Measurements from ENCODE around the gene RAF1.
"Not testable (repeated sequence)": the region's sequence is repeated elsewhere in the genome, so short reads cannot be mapped to it uniquely, and the experiment has no call there.

The RAF1 gene

DNA sequence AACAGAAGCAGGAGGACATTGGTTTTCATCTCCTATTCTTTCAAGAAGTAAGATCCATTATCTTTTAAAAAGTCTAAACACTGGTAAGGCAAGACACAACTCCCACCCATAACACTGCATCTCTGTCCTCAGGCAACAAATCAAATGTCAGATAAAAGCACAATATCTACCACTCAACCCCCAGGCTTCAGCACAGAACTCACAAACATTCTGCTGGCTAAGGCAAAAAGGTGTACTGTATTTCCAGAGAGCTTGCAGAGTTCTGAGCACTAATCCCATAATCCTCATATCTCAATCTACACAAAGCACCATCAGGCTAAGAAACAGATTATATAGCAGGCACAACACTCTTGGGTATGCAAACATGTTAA, 20.9 kb downstream of the RAF1 start:
- H3K9me3 ChIP-seq (ENCODE audit: low read depth, low read length) = no peaks in the 10 kb centered on the region
- DNase-seq (ENCODE audit: low read depth, low spot score) = no peak
- no peak overlapping the region for H3K4me3 ChIP-seq
- no peak for TF ChIP-seq POLR2AphosphoS5 (IDR thresholded peaks at IDR 0.05; ENCODE audit: borderline replicate concordance, low read depth, low read length)
- TF ChIP-seq EZH2 (IDR thresholded peaks at IDR 0.05) = no peak
- no peak for TF ChIP-seq FOXP2 (optimal IDR thresholded peaks at IDR 0.05; ENCODE audit: control extremely low read depth, extremely low read length, insufficient read depth)
- no peaks in the 10 kb centered on the region for H3K36me3 ChIP-seq (ENCODE audit: insufficient read depth, low read length)
- no peak overlapping the region for H3K9ac ChIP-seq (ENCODE audit: insufficient read length)
- no peak overlapping the region; the same call in 1 of the 2 replicates for H3K27ac ChIP-seq

DNA sequence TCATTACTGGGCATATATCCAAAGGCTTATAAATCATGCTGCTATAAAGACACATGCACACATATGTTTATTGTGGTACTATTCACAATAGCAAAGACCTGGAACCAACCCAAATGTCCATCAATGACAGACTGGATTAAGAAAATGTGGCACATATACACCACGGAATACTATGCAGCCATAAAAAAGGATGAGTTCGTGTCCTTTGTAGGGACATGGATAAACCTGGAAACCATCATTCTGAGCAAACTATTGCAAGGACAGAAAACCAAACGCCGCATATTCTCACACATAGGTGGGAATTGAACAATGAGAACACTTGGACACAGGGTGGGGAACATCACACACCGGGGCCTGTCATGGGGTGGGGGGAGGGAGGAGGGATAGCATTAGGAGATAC, 23.1 kb downstream of the RAF1 start:
- not testable (repeated sequence) for H3K27ac ChIP-seq; H3K9ac ChIP-seq (ENCODE audit: insufficient read length); H3K4me3 ChIP-seq; H3K36me3 ChIP-seq (ENCODE audit: insufficient read depth, low read length); DNase-seq (ENCODE audit: low read depth, low spot score); H3K9me3 ChIP-seq (ENCODE audit: low read depth, low read length)

DNA sequence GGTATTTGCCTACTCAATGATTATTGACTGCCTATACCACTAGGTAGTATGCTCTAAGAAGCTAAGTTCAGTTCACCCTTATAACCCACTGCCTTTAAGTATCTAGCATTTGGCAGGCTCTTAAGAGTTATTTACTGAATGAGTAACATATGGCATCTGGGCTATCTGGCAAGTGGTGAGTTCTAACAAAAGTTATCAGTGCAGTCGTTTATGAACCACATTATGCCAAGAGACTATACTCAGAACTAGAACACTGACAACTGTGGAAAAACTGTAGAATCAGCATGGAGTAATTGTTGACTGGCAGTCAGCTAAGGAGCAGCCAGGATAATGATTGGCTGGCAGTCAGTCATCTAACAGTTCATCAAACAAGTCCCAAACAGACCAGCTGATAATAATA, 25.8 kb downstream of the RAF1 start:
- Histone ChIP-seq H3K27ac (no peak overlapping the region), H3K4me3 (no peak overlapping the region), H3K36me3 (ENCODE audit: insufficient read depth, low read length) (no peaks in the 10 kb centered on the region), H3K9me3 (ENCODE audit: low read depth, low read length) (no peaks in the 10 kb centered on the region), H3K9ac (ENCODE audit: insufficient read length) (no peak overlapping the region)
- TF ChIP-seq POLR2AphosphoS5 (IDR thresholded peaks at IDR 0.05; ENCODE audit: borderline replicate concordance, low read depth, low read length) (no peak), EZH2 (IDR thresholded peaks at IDR 0.05) (no peak), FOXP2 (optimal IDR thresholded peaks at IDR 0.05; ENCODE audit: control extremely low read depth, extremely low read length, insufficient read depth) (no peak)
- DNase-seq (ENCODE audit: low read depth, low spot score) = no peak

DNA sequence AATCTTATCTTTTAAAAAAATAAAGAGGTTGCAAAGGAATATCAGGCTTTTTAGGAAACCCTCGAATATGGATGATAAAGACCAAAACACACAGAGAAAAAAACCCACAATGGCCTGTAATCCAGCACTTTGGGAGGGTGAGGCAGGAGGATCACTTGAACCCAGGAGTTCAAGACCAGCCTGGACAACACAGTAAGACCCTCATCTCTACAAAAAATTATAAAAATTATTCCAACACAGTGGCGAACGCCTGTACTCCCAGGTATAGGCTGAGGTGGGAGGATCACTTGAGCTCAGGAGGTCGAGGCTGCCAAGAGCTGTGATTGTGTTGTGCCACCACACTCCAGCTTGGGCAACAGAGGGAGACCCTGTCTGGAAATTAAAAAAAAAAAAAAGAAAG, 30.8 kb downstream of the RAF1 start:
- Histone ChIP-seq H3K36me3 (ENCODE audit: insufficient read depth, low read length) (no peaks in the 10 kb centered on the region), H3K9ac (ENCODE audit: insufficient read length) (no peak overlapping the region), H3K9me3 (ENCODE audit: low read depth, low read length) (no peaks in the 10 kb centered on the region), H3K4me3 (no peak overlapping the region), H3K27ac (no peak overlapping the region)
- no peak for DNase-seq (ENCODE audit: low read depth, low spot score)
- TF ChIP-seq EZH2 (IDR thresholded peaks at IDR 0.05) (no peak), POLR2AphosphoS5 (IDR thresholded peaks at IDR 0.05; ENCODE audit: borderline replicate concordance, low read depth, low read length) (no peak), FOXP2 (optimal IDR thresholded peaks at IDR 0.05; ENCODE audit: control extremely low read depth, extremely low read length, insufficient read depth) (no peak)

DNA sequence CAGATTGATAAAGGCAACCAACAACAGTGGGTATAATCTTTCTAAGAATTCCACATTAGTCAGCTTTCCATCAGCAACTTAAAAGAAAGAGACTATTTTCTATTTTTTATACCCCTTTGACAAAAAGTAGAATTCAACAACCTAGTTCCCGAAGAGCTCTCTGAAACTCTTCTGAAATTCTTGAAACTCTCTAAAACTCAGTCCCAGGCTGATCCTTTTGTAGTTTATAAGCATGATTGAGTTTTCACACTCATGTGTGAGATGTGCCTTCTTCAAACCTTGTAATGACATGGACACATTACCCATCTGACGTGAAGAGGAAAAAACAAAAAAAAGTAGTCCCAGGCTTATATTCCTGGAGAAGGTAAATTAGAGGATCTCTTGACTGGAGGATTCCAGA, 31.4 kb downstream of the RAF1 start:
- H3K36me3 ChIP-seq (ENCODE audit: insufficient read depth, low read length) = no peaks in the 10 kb centered on the region
- no peak overlapping the region for H3K4me3 ChIP-seq
- no peak overlapping the region for H3K9ac ChIP-seq (ENCODE audit: insufficient read length)
- DNase-seq (ENCODE audit: low read depth, low spot score) = no peak
- H3K27ac ChIP-seq = no peak overlapping the region
- no peaks in the 10 kb centered on the region for H3K9me3 ChIP-seq (ENCODE audit: low read depth, low read length)
- no peak for TF ChIP-seq POLR2AphosphoS5 (IDR thresholded peaks at IDR 0.05; ENCODE audit: borderline replicate concordance, low read depth, low read length)
- no peak for TF ChIP-seq FOXP2 (optimal IDR thresholded peaks at IDR 0.05; ENCODE audit: control extremely low read depth, extremely low read length, insufficient read depth)
- no peak for TF ChIP-seq EZH2 (IDR thresholded peaks at IDR 0.05)

DNA sequence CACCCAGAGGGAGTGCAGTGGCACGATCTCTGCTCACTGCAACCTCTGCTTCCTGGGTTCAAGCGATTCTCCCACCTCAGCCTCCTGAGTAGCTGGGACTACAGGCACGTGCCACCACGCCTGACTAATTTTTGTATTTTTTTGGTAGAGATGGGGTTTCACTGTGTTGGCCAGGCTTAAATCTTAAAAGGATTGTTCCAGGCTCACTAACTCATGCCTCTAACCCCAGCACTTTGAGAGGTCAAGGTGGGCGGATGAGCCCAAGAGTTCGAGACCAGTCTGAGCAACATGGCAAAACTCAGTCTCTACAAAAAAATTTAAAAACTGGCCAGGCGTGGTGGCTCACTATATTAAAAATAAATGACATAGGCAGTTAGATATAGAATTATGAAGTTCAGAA, 33.1 kb downstream of the RAF1 start:
- H3K36me3 ChIP-seq (ENCODE audit: insufficient read depth, low read length); DNase-seq (ENCODE audit: low read depth, low spot score); H3K9me3 ChIP-seq (ENCODE audit: low read depth, low read length); H3K9ac ChIP-seq (ENCODE audit: insufficient read length); H3K4me3 ChIP-seq; H3K27ac ChIP-seq: not testable (repeated sequence)

DNA sequence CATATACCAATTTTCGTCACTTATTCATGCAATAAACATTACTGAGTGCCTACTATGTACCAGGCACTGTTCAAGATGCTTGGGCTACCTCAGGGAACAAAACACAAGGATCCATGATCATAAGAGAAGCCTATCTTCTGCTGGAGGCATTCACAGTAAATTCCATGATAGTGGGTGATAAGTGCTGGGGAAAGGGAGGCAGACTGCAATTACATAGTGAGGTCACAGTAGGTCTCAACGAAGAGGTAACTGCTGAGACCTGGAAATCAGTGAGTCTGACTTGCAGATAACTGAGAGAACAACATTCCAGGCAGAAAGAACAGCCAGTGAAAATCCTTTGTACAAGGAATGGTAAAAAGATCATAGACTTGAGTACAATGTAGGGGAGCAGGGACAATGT, 33.6 kb downstream of the RAF1 start:
- H3K36me3 ChIP-seq (ENCODE audit: insufficient read depth, low read length) = no peaks in the 10 kb centered on the region
- H3K4me3 ChIP-seq = no peak overlapping the region
- no peak overlapping the region for H3K27ac ChIP-seq
- H3K9ac ChIP-seq (ENCODE audit: insufficient read length) = no peak overlapping the region
- H3K9me3 ChIP-seq (ENCODE audit: low read depth, low read length) = no peaks in the 10 kb centered on the region
- no peak for DNase-seq (ENCODE audit: low read depth, low spot score)
- TF ChIP-seq EZH2 (IDR thresholded peaks at IDR 0.05) (no peak), FOXP2 (optimal IDR thresholded peaks at IDR 0.05; ENCODE audit: control extremely low read depth, extremely low read length, insufficient read depth) (no peak), POLR2AphosphoS5 (IDR thresholded peaks at IDR 0.05; ENCODE audit: borderline replicate concordance, low read depth, low read length) (no peak)

DNA sequence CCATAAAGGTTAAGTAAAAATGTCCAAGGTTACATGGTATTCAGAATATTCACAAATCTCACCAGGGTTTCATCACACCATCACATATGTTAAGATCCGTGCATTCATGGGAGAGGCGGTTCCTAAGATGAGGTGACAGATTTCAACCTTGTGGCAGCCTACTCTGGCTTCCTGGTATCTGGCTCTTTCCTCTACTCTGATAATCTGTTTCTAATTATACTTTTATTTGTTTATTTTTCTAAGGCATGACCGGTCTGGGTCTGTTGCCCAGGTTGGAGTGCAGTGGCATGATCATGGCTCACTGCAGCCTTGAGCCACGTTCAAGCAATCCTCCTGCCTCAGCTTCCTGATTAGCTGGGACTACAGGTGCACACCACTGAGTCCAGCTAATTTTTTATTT, 34.4 kb downstream of the RAF1 start:
- no peak overlapping the region for H3K9ac ChIP-seq (ENCODE audit: insufficient read length)
- H3K9me3 ChIP-seq (ENCODE audit: low read depth, low read length) = no peaks in the 10 kb centered on the region
- no peaks in the 10 kb centered on the region for H3K36me3 ChIP-seq (ENCODE audit: insufficient read depth, low read length)
- H3K27ac ChIP-seq = 0 out of 2 replicates have a peak overlapping the region, but pooled peaks have one; percentile 13
- no peak overlapping the region for H3K4me3 ChIP-seq
- TF ChIP-seq FOXP2 (optimal IDR thresholded peaks at IDR 0.05; ENCODE audit: control extremely low read depth, extremely low read length, insufficient read depth) (no peak), EZH2 (IDR thresholded peaks at IDR 0.05) (no peak), POLR2AphosphoS5 (IDR thresholded peaks at IDR 0.05; ENCODE audit: borderline replicate concordance, low read depth, low read length) (no peak)
- no peak for DNase-seq (ENCODE audit: low read depth, low spot score)

DNA sequence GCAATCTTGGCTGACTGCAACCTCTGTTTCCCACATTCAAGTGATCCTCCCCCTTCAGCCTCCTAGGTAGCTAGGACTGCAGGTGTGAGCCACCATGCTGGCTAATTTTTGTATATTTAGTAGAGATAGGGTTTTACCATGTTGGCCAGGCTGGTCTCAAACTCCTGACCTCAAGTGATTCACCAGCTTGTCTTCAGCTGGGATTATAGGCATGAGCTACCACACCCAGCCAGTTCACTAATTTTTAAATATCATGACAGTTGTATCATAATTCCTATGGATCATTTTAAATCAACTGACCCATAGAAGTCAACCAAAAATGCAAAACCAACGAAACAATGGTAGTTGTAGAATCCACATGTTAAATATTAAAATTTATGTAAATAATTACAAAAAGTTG, 35.1 kb downstream of the RAF1 start:
- H3K27ac ChIP-seq = no peak overlapping the region
- H3K4me3 ChIP-seq = no peak overlapping the region
- DNase-seq (ENCODE audit: low read depth, low spot score) = no peak
- H3K9me3 ChIP-seq (ENCODE audit: low read depth, low read length) = no peaks in the 10 kb centered on the region
- TF ChIP-seq FOXP2 (optimal IDR thresholded peaks at IDR 0.05; ENCODE audit: control extremely low read depth, extremely low read length, insufficient read depth) = no peak
- TF ChIP-seq EZH2 (IDR thresholded peaks at IDR 0.05) = no peak
- TF ChIP-seq POLR2AphosphoS5 (IDR thresholded peaks at IDR 0.05; ENCODE audit: borderline replicate concordance, low read depth, low read length) = no peak
- no peaks in the 10 kb centered on the region for H3K36me3 ChIP-seq (ENCODE audit: insufficient read depth, low read length)
- no peak overlapping the region for H3K9ac ChIP-seq (ENCODE audit: insufficient read length)

All from SK-N-MC (cell line).